MM.1S (cell line): ENCODE measurements around the gene IMMP2L.

Experiments
- CTCF ChIP-seq: fragments of 300-600 bp; sonication (generic); IDR thresholded peaks from 2 replicates; pipeline ENCODE4 v1.5.1; 2016; ENCODE audit warnings: antibody characterized with exemption, low read length, mixed read lengths
- EZH2 ChIP-seq: fragments of 300-600 bp; sonication (generic); optimal IDR thresholded peaks from 2 replicates; pipeline ENCODE3; 2017; ENCODE audit warnings: low read depth, mild to moderate bottlenecking, antibody characterized with exemption, low read length, mixed read lengths
- EZH2phosphoT487 ChIP-seq: fragments of 300-600 bp; sonication (generic); IDR thresholded peaks from 2 replicates; pipeline ENCODE4 v1.6.1; 2018; ENCODE audit warnings: antibody characterized with exemption, low read length

GRCh38 chr7:111138193-111138569, 424.1 kb downstream of the IMMP2L start:
- no peak for TF ChIP-seq CTCF
- no peak for TF ChIP-seq EZH2phosphoT487
- TF ChIP-seq EZH2 = no peak
